OCI-LY7 (cell line): ENCODE measurements around the gene OR56A5.

Experiments
- CTCF ChIP-seq: fragments of 200-600 bp; sonication (generic); conservative IDR thresholded peaks from 2 replicates; pipeline ENCODE4 v1.5.1; 2014; ENCODE audit warnings: mild to moderate bottlenecking, antibody characterized with exemption, low read length, moderate library complexity, mixed read lengths
- EZH2phosphoT487 ChIP-seq: fragments of 200-600 bp; sonication (generic); IDR thresholded peaks from 2 replicates; pipeline ENCODE4 v1.6.1; 2018; ENCODE audit warnings: low read depth, borderline replicate concordance, mild to moderate bottlenecking, mixed run types, antibody characterized with exemption, low read length, moderate library complexity, mixed read lengths

GRCh38 chr11:5992604-5993251 is 24.4 kb upstream of the OR56A5 start:
- peak; percentile 80 for TF ChIP-seq CTCF
- no peak for TF ChIP-seq EZH2phosphoT487
